ENCODE measurements around the gene MPIG6B. TPM values are rescaled to one million over a fixed set of nuclear protein-coding genes. Genes with fewer than 3 reads are reported as not detected.

MPIG6B gene
- total and polyA plus RNA-seq, 11 donors, result 0.17 to 1.00 (median 0.34) TPM; not detected in 2

DNA sequence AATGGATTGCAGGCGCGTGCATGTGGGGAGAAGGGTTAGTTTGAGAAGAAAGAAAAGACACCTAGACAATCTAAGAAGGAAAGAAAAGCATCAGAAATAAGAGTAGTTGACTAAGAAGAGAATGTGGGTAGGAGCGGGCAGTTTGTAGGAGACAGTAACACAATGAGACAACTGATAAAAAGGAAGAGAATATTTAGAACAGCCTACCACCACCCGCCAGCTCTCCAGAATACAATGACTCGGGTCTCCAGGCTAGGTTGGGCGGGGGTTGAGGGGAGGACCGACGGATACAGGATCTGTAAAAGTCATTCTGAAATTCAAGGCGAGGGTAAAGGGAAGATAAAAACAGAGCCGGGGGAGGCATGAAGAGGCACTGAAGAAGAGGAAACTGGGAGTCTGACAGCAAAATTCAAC lies 20.8 kb upstream of the MPIG6B start:
- Histone ChIP-seq H3K9me3 (no peaks in the 10 kb centered on the region), H3K4me3 (peak overlapping the region; percentile 58 to 99 (median 78)), H3K36me3 (peaks cover 0 to 38% (median 31%) of the 10 kb centered on the region in 9 donors), H3K27ac (peak overlapping the region; percentile 90 to 100 (median 98)), H3K27me3 (no peaks in the 10 kb centered on the region), H3K4me1 (peaks cover 3 to 35% (median 21%) of the 10 kb centered on the region in 12 donors)
- TF ChIP-seq, protein P1, sequence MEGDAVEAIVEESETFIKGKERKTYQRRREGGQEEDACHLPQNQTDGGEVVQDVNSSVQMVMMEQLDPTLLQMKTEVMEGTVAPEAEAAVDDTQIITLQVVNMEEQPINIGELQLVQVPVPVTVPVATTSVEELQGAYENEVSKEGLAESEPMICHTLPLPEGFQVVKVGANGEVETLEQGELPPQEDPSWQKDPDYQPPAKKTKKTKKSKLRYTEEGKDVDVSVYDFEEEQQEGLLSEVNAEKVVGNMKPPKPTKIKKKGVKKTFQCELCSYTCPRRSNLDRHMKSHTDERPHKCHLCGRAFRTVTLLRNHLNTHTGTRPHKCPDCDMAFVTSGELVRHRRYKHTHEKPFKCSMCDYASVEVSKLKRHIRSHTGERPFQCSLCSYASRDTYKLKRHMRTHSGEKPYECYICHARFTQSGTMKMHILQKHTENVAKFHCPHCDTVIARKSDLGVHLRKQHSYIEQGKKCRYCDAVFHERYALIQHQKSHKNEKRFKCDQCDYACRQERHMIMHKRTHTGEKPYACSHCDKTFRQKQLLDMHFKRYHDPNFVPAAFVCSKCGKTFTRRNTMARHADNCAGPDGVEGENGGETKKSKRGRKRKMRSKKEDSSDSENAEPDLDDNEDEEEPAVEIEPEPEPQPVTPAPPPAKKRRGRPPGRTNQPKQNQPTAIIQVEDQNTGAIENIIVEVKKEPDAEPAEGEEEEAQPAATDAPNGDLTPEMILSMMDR (IDR thresholded peaks at IDR 0.05), result no peak
- TF ChIP-seq POLR2A (IDR thresholded peaks at IDR 0.05), result no peak
- ATAC-seq (peak in 2 of 4 donors; percentile 24 to 29), DNase-seq (peak in 2 of 5 donors; percentile 27)
- intact Hi-C loops (cut with DNase I), result loop anchor here in 4 of 10 donors (2.0 to 5.0 kb wide), 3 partner anchors 26 to 130 kb away; partner anchors contain the start of genes DDAH2 (in 2 of the 4) and CLIC1 (in 1 of the 4)
- 0 to 1% (median 1%) methylated on average over 10 of the region's 10 CpGs for WGBS, 4 donors

DNA sequence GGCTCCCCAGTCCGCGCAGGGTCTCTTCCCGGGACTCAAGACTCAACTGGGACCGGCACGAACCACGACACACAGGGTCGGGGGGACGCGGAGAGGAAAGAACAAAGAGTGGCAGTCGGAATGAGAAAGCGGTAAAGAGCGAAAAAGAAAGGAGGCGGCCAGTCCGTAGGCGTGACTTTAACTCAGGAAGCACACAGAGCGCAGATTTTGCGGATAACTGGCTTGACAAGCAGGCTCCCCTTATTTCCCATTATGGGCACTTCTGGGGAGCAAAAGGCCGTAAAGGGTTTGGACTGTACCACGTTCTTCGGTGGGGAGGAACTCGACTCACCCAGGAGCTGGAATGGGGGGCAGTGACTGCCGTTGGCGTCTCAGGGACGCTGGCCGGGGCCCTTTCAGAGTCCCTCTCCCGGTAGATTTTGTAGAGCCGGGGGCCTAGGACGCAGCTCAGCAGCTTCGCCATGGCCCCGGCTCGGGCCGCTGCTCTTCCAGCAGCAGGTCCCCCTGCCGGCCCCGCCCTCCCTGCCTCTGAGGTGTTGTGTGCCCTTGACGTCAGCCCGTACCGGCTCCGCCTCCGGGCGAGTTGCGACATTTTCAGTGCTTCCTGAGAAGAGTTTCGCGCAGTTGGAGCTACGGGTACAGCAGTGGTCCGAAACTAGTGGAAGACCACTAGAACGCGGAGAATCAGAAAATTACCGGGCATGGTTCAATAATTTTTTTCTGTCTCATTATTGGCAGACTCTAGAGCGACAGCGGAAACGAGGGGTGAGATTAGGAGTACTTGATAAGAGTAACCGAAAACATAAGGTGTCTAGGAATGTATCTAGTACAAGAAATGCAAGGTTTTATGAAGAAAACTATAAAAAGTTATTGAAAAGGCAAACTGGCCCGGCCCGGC lies 20.1 kb upstream of the MPIG6B start, which contains the start of gene ABHD16A:
Gene ABHD16A (minus strand): TSS at position 506 of the 898 bp plus-strand sequence. CDS start 43 bp downstream, at position 463.
- H3K9me3 ChIP-seq, result no peaks in the 10 kb centered on the region
- DNase-seq (peak; percentile 99 to 100 (median 99)), ATAC-seq (peak; percentile 96 to 99 (median 98))
- intact Hi-C loops (cut with DNase I), result loop anchor here in 4 of 10 donors (2.0 to 5.0 kb wide), 3 partner anchors 26 to 129 kb away; partner anchors contain the start of genes DDAH2 (in 2 of the 4) and CLIC1 (in 1 of the 4)
- WGBS, 4 donors, result 1 to 2% (median 1%) methylated on average over 38 to 54 of the region's 54 CpGs
- peaks cover 3 to 30% (median 21%) of the 10 kb centered on the region in 12 donors for H3K4me1 ChIP-seq
- peak within 1 kb of the TSS; percentile 90 to 100 (median 98) for H3K27ac ChIP-seq
- H3K27me3 ChIP-seq, result no peaks in the 10 kb centered on the region
- peak within 1 kb of the TSS; percentile 58 to 99 (median 78) for H3K4me3 ChIP-seq
- peaks cover 0 to 32% (median 25%) of the 10 kb centered on the region in 9 donors for H3K36me3 ChIP-seq
- TF ChIP-seq, protein P1 (IDR thresholded peaks at IDR 0.05), result peak in 2 of 12 donors; percentile 14 to 20
- TF ChIP-seq POLR2A (IDR thresholded peaks at IDR 0.05), result peak; percentile 88 to 98

DNA sequence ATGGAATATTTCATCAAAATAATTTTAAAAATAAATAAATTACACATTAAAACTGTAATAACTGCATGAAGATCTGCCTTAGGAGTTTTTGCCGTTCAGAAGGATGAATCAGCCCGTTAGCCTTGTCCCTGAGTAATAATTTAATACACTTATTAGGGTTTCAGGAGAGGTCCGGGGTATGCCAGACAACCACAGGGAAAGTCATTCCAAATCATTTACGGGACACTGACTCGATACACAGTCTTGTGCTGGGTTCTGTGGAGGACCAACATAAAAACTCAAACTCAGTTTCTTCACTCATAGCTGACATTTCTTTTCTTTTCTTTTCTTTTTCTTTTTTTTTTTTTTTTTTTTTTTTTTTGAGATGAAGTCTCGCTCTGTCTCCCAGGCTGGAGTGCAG lies 17.2 kb upstream of the MPIG6B start:
- peaks cover 3 to 25% (median 18%) of the 10 kb centered on the region in 12 donors for H3K4me1 ChIP-seq
- H3K27me3 ChIP-seq, result no peaks in the 10 kb centered on the region
- H3K4me3 ChIP-seq, result no peak overlapping the region
- no peak overlapping the region for H3K27ac ChIP-seq
- peak in 1 of 5 donors; percentile 3 for DNase-seq
- TF ChIP-seq POLR2A (IDR thresholded peaks at IDR 0.05), result no peak
- TF ChIP-seq, protein P1 (IDR thresholded peaks at IDR 0.05), result no peak
- 90 to 94% (median 93%) methylated on average over 6 of the region's 6 CpGs for WGBS, 4 donors
- intact Hi-C loops (cut with DNase I), result no loop called here
- no peaks in the 10 kb centered on the region for H3K9me3 ChIP-seq
- ATAC-seq, result no peak
- H3K36me3 ChIP-seq, result peaks cover 0 to 6% (median 2%) of the 10 kb centered on the region in 9 donors

DNA sequence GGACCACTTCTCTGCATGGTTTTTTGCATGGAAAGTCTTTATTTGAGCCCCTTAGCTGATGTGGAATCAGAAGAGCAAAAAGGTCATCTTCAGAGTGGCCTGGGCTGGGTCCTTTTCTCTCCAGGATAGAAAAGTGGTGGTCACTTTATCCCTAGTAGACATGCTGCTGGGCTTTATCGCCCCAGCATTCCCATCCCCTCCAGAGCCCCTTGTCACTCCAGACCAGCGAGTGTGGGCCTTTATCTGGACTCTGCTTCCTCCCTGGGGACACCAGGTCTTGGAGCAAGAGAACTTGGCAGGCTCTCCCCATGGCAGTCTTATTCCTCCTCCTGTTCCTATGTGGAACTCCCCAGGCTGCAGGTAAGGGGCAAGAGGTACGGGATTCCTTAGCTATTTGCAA lies 16.6 kb upstream of the MPIG6B start, which contains the start of gene LY6G6F:
Gene LY6G6F (plus strand): TSS at position 268 of the 400 bp plus-strand sequence. CDS start 41 bp downstream, at position 309.
- Histone ChIP-seq H3K9me3 (no peaks in the 10 kb centered on the region), H3K27ac (no peak within 1 kb of the TSS), H3K4me1 (peaks cover 3 to 24% (median 11%) of the 10 kb centered on the region in 12 donors), H3K27me3 (no peaks in the 10 kb centered on the region), H3K4me3 (no peak within 1 kb of the TSS), H3K36me3 (no peaks in the 10 kb centered on the region)
- DNase-seq (peak in 1 of 5 donors; percentile 15), ATAC-seq (no peak)
- WGBS, 4 donors, result 8 to 31% (median 22%) methylated on average over 3 of the region's 3 CpGs
- intact Hi-C loops (cut with DNase I), result no loop called here
- no peak for TF ChIP-seq POLR2A (IDR thresholded peaks at IDR 0.05)
- TF ChIP-seq, protein P1 (IDR thresholded peaks at IDR 0.05), result no peak

All from heart left ventricle (tissue), 16 donors.